B cell (primary cell): ENCODE results near the gene CACNA2D2. TPM values are rescaled to one million over a fixed set of nuclear protein-coding genes. Genes with fewer than 3 reads are reported as not detected.

Experiments used
- ATAC-seq: fragments of 200-7000 bp; cut with Tn5 transposase; one replicate; pipeline ENCODE4 v1.10.0; 2021; ENCODE audit warnings: low read depth, mild to moderate bottlenecking, moderate number of reproducible peaks, moderate library complexity
- CTCF ChIA-PET: fragments of 350-600 bp; sonication (Branson Sonifier 250); formaldehyde crosslinking; loops from one replicate; lab custom pipeline; 2021; ENCODE audit warnings: antibody characterized with exemption, inconsistent platforms; lab: Charles Lee
- POLR2A ChIA-PET: fragments of 350-600 bp; sonication (Branson Sonifier 250); formaldehyde crosslinking; loops from one replicate; lab custom pipeline; 2021; ENCODE audit warnings: antibody characterized with exemption; lab: Charles Lee
- DNase-seq: peaks from one replicate; pipeline ENCODE4 v3.0.0; 2013
- H2AFZ ChIP-seq: 2 replicates; pipeline ENCODE4 v1.6.1; 2012; ENCODE audit warnings: mild to moderate bottlenecking, low read depth, low read length; ENCODE audit not compliant: insufficient read depth, poor library complexity, severe bottlenecking
- H3K27ac ChIP-seq, 2 donors: 1 replicate in 1 of 2; 2 replicates in 1 of 2; pipeline ENCODE4 v1.5.1; 2012 to 2013; ENCODE audit warnings: low read length in 2 of 2, mild to moderate bottlenecking in 2 of 2, moderate library complexity in 1 of 2
- H3K27me3 ChIP-seq, 4 experiments: fragments of 200-600 bp in 1 of 4; sonication (generic) in 1 of 4; replicated peaks in 1 of 4; 1 replicate in 2 of 4; 2 replicates in 2 of 4; pipeline versions ENCODE4 v1.6.1 to v1.7.0; 2013 to 2016; ENCODE audit warnings: low read length in 3 of 4, mild to moderate bottlenecking in 2 of 4, mixed read lengths in 1 of 4, moderate library complexity in 1 of 4; ENCODE audit not compliant: insufficient read depth in 4 of 4, control insufficient read depth in 3 of 4; ENCODE audit errors: control extremely low read depth in 1 of 4
- H3K36me3 ChIP-seq, 2 experiments: replicated peaks in 1 of 2; 1 replicate in 1 of 2; 2 replicates in 1 of 2; pipeline versions ENCODE4 v1.6.1 to v1.7.1; 2013; ENCODE audit warnings: low read length in 1 of 2; ENCODE audit not compliant: insufficient read depth in 2 of 2, control insufficient read depth in 1 of 2; ENCODE audit errors: control extremely low read depth in 1 of 2, extremely low read depth in 1 of 2
- H3K4me1 ChIP-seq, 2 donors: fragments of 200-600 bp in 1 of 2; sonication (generic) in 1 of 2; 1 replicate in 1 of 2; 2 replicates in 1 of 2; pipeline versions ENCODE4 v1.5.1 to v1.6.1; 2013 to 2017; ENCODE audit warnings: low read length in 2 of 2; ENCODE audit not compliant: control insufficient read depth in 2 of 2, insufficient read depth in 2 of 2
- H3K4me2 ChIP-seq: replicated peaks from 2 replicates; pipeline ENCODE3; 2012; ENCODE audit warnings: mild to moderate bottlenecking, low read depth, low read length; ENCODE audit not compliant: poor library complexity, severe bottlenecking
- H3K4me3 ChIP-seq, 5 experiments: fragments of 200-600 bp in 1 of 5; sonication (generic) in 1 of 5; 1 replicate in 3 of 5; 2 replicates in 2 of 5; pipeline versions ENCODE4 v1.5.1 to v1.7.0; 2011 to 2016; ENCODE audit warnings: low read length in 4 of 5, mild to moderate bottlenecking in 4 of 5, low read depth in 2 of 5, control low read depth in 1 of 5, moderate library complexity in 1 of 5; ENCODE audit not compliant: insufficient read depth in 1 of 5; ENCODE audit errors: control extremely low read depth in 1 of 5, extremely low read depth in 1 of 5
- H3K79me2 ChIP-seq: fragments of 200-600 bp; sonication (generic); one replicate; pipeline ENCODE4 v1.6.0; 2016; ENCODE audit warnings: low read length; ENCODE audit not compliant: control insufficient read depth, insufficient read depth
- H3K9ac ChIP-seq: fragments of 200-600 bp; sonication (generic); 2 replicates; pipeline ENCODE4 v1.6.1; 2017; ENCODE audit warnings: mild to moderate bottlenecking, low read length, moderate library complexity
- H3K9me3 ChIP-seq, 3 donors: one replicate each; pipeline versions ENCODE4 v1.6.1 to v1.7.1; 2013; ENCODE audit warnings: low read length in 2 of 3; ENCODE audit not compliant: control insufficient read depth in 2 of 3, insufficient read depth in 1 of 3; ENCODE audit errors: control extremely low read depth in 1 of 3
- H4K20me1 ChIP-seq: 2 replicates; pipeline ENCODE4 v1.6.0; 2012; ENCODE audit warnings: mild to moderate bottlenecking, low read length; ENCODE audit not compliant: insufficient read depth, control insufficient read depth, poor library complexity, severe bottlenecking
- H3K27ac Mint-ChIP-seq: one replicate; pipeline ENCODE4 v1.8.0; 2021; ENCODE audit warnings: mixed read lengths
- H3K27me3 Mint-ChIP-seq: one replicate; pipeline ENCODE4 v1.8.0; 2021; ENCODE audit warnings: mixed read lengths
- H3K4me1 Mint-ChIP-seq: one replicate; pipeline ENCODE4 v1.8.0; 2021; ENCODE audit warnings: mixed read lengths
- H3K4me3 Mint-ChIP-seq: one replicate; pipeline ENCODE4 v1.8.0; 2021; ENCODE audit warnings: mixed read lengths
- H3K9me3 Mint-ChIP-seq: one replicate; pipeline ENCODE4 v1.8.0; 2022; ENCODE audit warnings: mixed read lengths; ENCODE audit not compliant: insufficient read depth
- CTCF ChIP-seq: fragments of 200-600 bp; IDR thresholded peaks from one replicate; pipeline ENCODE4 v1.8.0; 2022; ENCODE audit warnings: antibody characterized with exemption, mild to moderate bottlenecking
- EZH2 ChIP-seq: IDR thresholded peaks from 2 replicates; pipeline ENCODE4 v1.6.1; 2012; ENCODE audit warnings: borderline replicate concordance, low read depth, mild to moderate bottlenecking, moderate library complexity, low read length; ENCODE audit not compliant: insufficient read depth, poor library complexity, severe bottlenecking
- WGBS: methylation state at CpG from one replicate; pipeline ENCODE4 v1.1.5; 2013; ENCODE audit warnings: missing lambda C conversion rate; ENCODE audit not compliant: insufficient coverage; 5-methylcytosine and 5-hydroxymethylcytosine counted together
- intact Hi-C: fragments of 100-400 bp; cut with micrococcal nuclease; formaldehyde crosslinking; loops from one replicate; pipeline ENCODE4 v1.10.0; 2022
- polyA plus RNA-seq: library from polyadenylated mRNA; depleted of rRNA; stranded (reverse); fragments of >200 nt; gene quantifications from 2 replicates; pipeline ENCODE4 v1.2.3, GENCODE V29; 2012
- total RNA-seq, 2 donors: library from RNA; stranded (reverse); fragments of 120-200 nt in 1 of 2; gene quantifications; 1 replicate in 1 of 2; 2 replicates in 1 of 2; pipeline versions ENCODE4 v1.2.3 to v1.2.4, GENCODE V29; 2013 to 2022

Gene CACNA2D2
- total and polyA plus RNA-seq, 2 donors (not counting 1 experiment from before 2014, with no cell fraction given) = 0.69 to 1.2 TPM

- DNase-seq = no peak
- Mint-ChIP-seq H3K4me1 (peaks cover 47% of the 10 kb centered on the region), H3K27me3 (no peaks in the 10 kb centered on the region), H3K9me3 (no peaks in the 10 kb centered on the region), H3K27ac (peak overlapping the region; percentile 80), H3K4me3 (peak overlapping the region; percentile 87)
- H3K9me3 ChIP-seq = peaks cover 0 to 3% (median 0%) of the 10 kb centered on the region in 3 donors
- no peaks in the 10 kb centered on the region for H3K27me3 ChIP-seq
- H3K4me1 ChIP-seq = peaks cover 24 to 56% of the 10 kb centered on the region in 2 donors
- peak overlapping the region; percentile 95 for H3K4me2 ChIP-seq
- intact Hi-C loops = loop anchor here (5.0 kb wide), 1 partner anchor 85 kb away; the partner anchor contains the start of gene GNAI2
- ChIA-PET POLR2A (interaction anchor here (1.0 to 2.3 kb wide), 2 partner anchors 15 to 23 kb away, joined by 16 to 24 read pairs; partner anchors contain the start of genes HYAL3 and NAA80), CTCF (interaction anchor here (0.6 to 2.4 kb wide), 9 partner anchors 15 to 234 kb away, joined by 3 to 9 read pairs (median 4); partner anchors contain the start of genes CYB561D2, HYAL3, IFRD2 and NAA80)
- ATAC-seq = no peak
- peak overlapping the region; percentile 99 for H2AFZ ChIP-seq
- peaks cover 2% of the 10 kb centered on the region for H4K20me1 ChIP-seq
- H3K79me2 ChIP-seq = peaks cover 12% of the 10 kb centered on the region
- H3K36me3 ChIP-seq = peaks cover 0 to 21% of the 10 kb centered on the region in 2 experiments
- peak overlapping the region in 4 of 5 experiments; percentile 65 to 95 (median 77) for H3K4me3 ChIP-seq
- H3K27ac ChIP-seq = peak overlapping the region; percentile 94 to 96
- H3K9ac ChIP-seq = peak overlapping the region; percentile 96
- TF ChIP-seq EZH2 = no peak
- no peak for TF ChIP-seq CTCF
- 56% methylated on average over 14 of the region's 14 CpGs for WGBS
Measured at GRCh38 chr3:50322115-50322385, 181.4 kb downstream of the CACNA2D2 start.
